Measurements from ENCODE around the gene PCDH1. TPM values are rescaled to one million over a fixed set of nuclear protein-coding genes. Genes with fewer than 3 reads are reported as not detected.

PCDH1 gene
- total and polyA plus RNA-seq, 2 of the 8 experiments (the other 6 are each of a cell fraction or from before 2014, with no cell fraction given): 101 to 102 TPM

DNA sequence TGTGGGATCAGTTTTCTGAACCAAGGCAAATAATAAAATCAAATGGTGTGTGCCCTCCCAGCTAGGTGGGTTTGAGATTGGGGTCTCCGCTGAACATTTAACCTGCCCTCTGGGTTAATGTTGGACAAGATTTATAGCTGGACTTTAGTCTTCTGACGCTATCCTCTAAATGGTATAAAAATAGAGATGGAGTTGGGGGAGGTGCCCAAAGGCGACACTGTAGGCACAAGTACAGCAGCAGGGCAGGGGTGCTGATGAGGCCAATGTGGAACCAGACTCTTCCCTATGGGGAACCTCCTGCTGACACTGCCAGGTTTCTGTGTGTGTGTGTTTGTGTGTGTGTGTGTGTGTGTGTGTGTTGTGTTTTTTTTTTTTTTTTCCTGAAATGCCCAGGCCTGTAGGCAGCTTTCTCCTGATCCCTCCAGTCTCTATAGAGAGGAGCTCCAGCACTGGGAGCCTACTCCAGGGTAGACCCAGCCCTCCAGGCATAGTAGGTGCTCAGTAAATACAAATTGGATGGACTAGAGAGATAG, 37.9 kb downstream of the PCDH1 start (continued):
- TF ChIP-seq, protein P1, sequence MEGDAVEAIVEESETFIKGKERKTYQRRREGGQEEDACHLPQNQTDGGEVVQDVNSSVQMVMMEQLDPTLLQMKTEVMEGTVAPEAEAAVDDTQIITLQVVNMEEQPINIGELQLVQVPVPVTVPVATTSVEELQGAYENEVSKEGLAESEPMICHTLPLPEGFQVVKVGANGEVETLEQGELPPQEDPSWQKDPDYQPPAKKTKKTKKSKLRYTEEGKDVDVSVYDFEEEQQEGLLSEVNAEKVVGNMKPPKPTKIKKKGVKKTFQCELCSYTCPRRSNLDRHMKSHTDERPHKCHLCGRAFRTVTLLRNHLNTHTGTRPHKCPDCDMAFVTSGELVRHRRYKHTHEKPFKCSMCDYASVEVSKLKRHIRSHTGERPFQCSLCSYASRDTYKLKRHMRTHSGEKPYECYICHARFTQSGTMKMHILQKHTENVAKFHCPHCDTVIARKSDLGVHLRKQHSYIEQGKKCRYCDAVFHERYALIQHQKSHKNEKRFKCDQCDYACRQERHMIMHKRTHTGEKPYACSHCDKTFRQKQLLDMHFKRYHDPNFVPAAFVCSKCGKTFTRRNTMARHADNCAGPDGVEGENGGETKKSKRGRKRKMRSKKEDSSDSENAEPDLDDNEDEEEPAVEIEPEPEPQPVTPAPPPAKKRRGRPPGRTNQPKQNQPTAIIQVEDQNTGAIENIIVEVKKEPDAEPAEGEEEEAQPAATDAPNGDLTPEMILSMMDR (IDR thresholded peaks at IDR 0.05; ENCODE audit: control extremely low read depth in 1 of 3, insufficient read depth in 1 of 3, low read depth in 1 of 3, low read length in 3 of 3): no peak
- TF ChIP-seq NRF1 (IDR thresholded peaks at IDR 0.05; ENCODE audit: low read depth, low read length): no peak
- TF ChIP-seq ZNF274 (IDR thresholded peaks at IDR 0.05; ENCODE audit: borderline replicate concordance, extremely low read depth, low read length): no peak
- TF ChIP-seq TAF1 (IDR thresholded peaks at IDR 0.05; ENCODE audit: low read depth, low read length): no peak
- TF ChIP-seq SP4 (IDR thresholded peaks at IDR 0.05; ENCODE audit: low read length): no peak

Data from H1 (cell line).